WTC11 (cell line): ENCODE data around the gene TMEM52B. TPM values are rescaled to one million over a fixed set of nuclear protein-coding genes. Genes with fewer than 3 reads are reported as not detected.

Experiments
- ATAC-seq: fragments of 200-7000 bp; cut with Tn5 transposase; 2 replicates; pipeline ENCODE4 v1.10.0; 2021; ENCODE audit warnings: mild to moderate bottlenecking, moderate library complexity
- Bru-seq: library from RNA; stranded (reverse); fragments of 400-500 nt; gene quantifications from one replicate; lab custom pipeline; 2021; lab: Mats Ljungman, UMichigan
- CTCF ChIA-PET: fragments of 300-600 bp; sonication (Branson Sonifier 250); formaldehyde crosslinking; loops from one replicate; lab custom pipeline; 2021; ENCODE audit warnings: antibody characterized with exemption; lab: Charles Lee
- POLR2A ChIA-PET: fragments of 350-600 bp; sonication (Branson Sonifier 250); formaldehyde crosslinking; loops from one replicate; lab custom pipeline; 2021; ENCODE audit warnings: antibody characterized with exemption; lab: Charles Lee
- DNase-seq: peaks from one replicate; pipeline ENCODE4 v3.0.0; 2021; ENCODE audit warnings: low spot score
- H3K27ac Mint-ChIP-seq: 2 replicates; pipeline ENCODE4 v1.8.0; 2021; ENCODE audit warnings: mixed read lengths
- H3K27me3 Mint-ChIP-seq: 2 replicates; pipeline ENCODE4 v1.8.0; 2021; ENCODE audit warnings: low read depth, mild to moderate bottlenecking, moderate library complexity, mixed read lengths
- H3K36me3 Mint-ChIP-seq: 2 replicates; pipeline ENCODE4 v1.8.0; 2021; ENCODE audit warnings: mixed read lengths
- H3K4me1 Mint-ChIP-seq: 2 replicates; pipeline ENCODE4 v1.8.0; 2022; ENCODE audit warnings: mixed read lengths
- H3K4me3 Mint-ChIP-seq: 2 replicates; pipeline ENCODE4 v1.8.0; 2021; ENCODE audit warnings: mild to moderate bottlenecking, moderate library complexity, mixed read lengths
- H3K9me3 Mint-ChIP-seq: 2 replicates; pipeline ENCODE4 v1.8.0; 2021; ENCODE audit warnings: mixed read lengths
- NFATC4 ChIP-seq: fragments of 250-450 bp; sonication (Bioruptor Pico); IDR thresholded peaks from 2 replicates; pipeline ENCODE4 v1.9.0; 2021; ENCODE audit warnings: mild to moderate bottlenecking
- NR3C1 ChIP-seq: sonication (generic); formaldehyde crosslinking; conservative IDR thresholded peaks from 2 replicates; pipeline ENCODE4 v1.8.1; 2023; ENCODE audit warnings: low read depth, mild to moderate bottlenecking, missing genetic modification reagents
- OVOL2 ChIP-seq: fragments of 250-450 bp; sonication (Bioruptor Pico); IDR thresholded peaks from 2 replicates; pipeline ENCODE4 v1.9.0; 2021; ENCODE audit warnings: mild to moderate bottlenecking, borderline replicate concordance
- RORB ChIP-seq: fragments of 250-450 bp; sonication (Bioruptor Pico); IDR thresholded peaks from 2 replicates; pipeline ENCODE4 v1.9.0; 2021; ENCODE audit warnings: mild to moderate bottlenecking
- SP1 ChIP-seq: sonication (generic); formaldehyde crosslinking; conservative IDR thresholded peaks from 2 replicates; pipeline ENCODE4 v1.8.1; 2022; ENCODE audit warnings: missing genetic modification reagents
- TCF7 ChIP-seq: sonication (generic); formaldehyde crosslinking; IDR thresholded peaks from 2 replicates; pipeline ENCODE4 v1.8.0; 2022; ENCODE audit warnings: mild to moderate bottlenecking, low read depth, missing genetic modification reagents, moderate library complexity
- long read RNA-seq, 3 experiments: library from RNA in 1 of 3; library from capped mRNA in 1 of 3; library from polyadenylated mRNA in 1 of 3; unstranded in 2 of 3; stranded (forward) in 1 of 3; transcript quantifications; one replicate each; pipeline ENCODE4 v2.0.0, GENCODE V29; 2021
- total RNA-seq: library from RNA; stranded (reverse); gene quantifications from 3 replicates; pipeline ENCODE4 v1.2.3, GENCODE V29; 2021
- TF ChIP-seq, protein P1 (sequence below): sonication (generic); formaldehyde crosslinking; conservative IDR thresholded peaks from 2 replicates; pipeline ENCODE4 v1.8.1; 2023; ENCODE audit warnings: mild to moderate bottlenecking, low read depth, missing genetic modification reagents, moderate library complexity
- TF ChIP-seq, protein P2 (sequence below): sonication (generic); formaldehyde crosslinking; IDR thresholded peaks from 2 replicates; pipeline ENCODE4 v1.8.0; 2023; ENCODE audit warnings: missing genetic modification reagents, mild to moderate bottlenecking, borderline replicate concordance
- TF ChIP-seq, protein P3 (sequence below): sonication (generic); formaldehyde crosslinking; IDR thresholded peaks from 2 replicates; pipeline ENCODE4 v1.8.0; 2023; ENCODE audit warnings: mild to moderate bottlenecking, missing genetic modification reagents
- TF ChIP-seq, protein P4 (sequence below): fragments of 200-600 bp; IDR thresholded peaks from 2 replicates; pipeline ENCODE4 v1.8.0; 2022; ENCODE audit warnings: antibody characterized with exemption
- TF ChIP-seq, protein P5 (sequence below): fragments of 250-450 bp; sonication (Bioruptor Pico); IDR thresholded peaks from 2 replicates; pipeline ENCODE4 v1.9.0; 2021; ENCODE audit warnings: mild to moderate bottlenecking
- TF ChIP-seq, protein P6 (sequence below): sonication (generic); formaldehyde crosslinking; IDR thresholded peaks from 2 replicates; pipeline ENCODE4 v1.8.1; 2023; ENCODE audit warnings: mild to moderate bottlenecking, missing genetic modification reagents
- TF ChIP-seq, protein P7 (sequence below): fragments of 250-450 bp; sonication (Bioruptor Pico); IDR thresholded peaks from 2 replicates; pipeline ENCODE4 v1.9.0; 2021; ENCODE audit warnings: moderate library complexity, mild to moderate bottlenecking, inconsistent platforms, borderline replicate concordance

The TMEM52B gene
- total RNA-seq (not detected in 3 replicates), Bru-seq, nascent RNA (not detected)
- long read RNA-seq, experiment 1 = 0 reads
- long read RNA-seq, experiment 2 = 0 reads
- long read RNA-seq, experiment 3 = 0 reads

DNA sequence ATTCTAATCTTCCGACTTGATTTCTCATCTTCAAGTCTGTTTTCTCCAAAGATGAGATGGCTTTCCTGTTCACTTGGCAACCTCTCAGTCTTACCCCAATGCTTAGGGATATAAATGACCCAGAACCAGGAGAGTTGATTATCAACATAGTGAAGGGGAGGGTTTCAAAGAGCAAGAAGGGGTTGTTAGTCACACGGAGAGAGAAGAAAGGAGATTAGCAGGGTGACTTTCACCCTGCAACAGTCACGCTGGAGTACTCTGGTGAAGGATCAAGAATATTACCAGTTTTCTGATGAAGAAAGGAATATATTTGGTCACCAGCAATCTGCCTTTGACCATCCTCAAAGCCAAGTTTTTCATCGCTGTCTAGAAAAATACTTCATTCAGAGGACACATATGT, at the start of gene TMEM52B:
Gene TMEM52B (plus strand): TSS at position 212 of the 400 bp plus-strand sequence. CDS start 543 bp downstream, outside the sequence.
- TF ChIP-seq, protein P1, sequence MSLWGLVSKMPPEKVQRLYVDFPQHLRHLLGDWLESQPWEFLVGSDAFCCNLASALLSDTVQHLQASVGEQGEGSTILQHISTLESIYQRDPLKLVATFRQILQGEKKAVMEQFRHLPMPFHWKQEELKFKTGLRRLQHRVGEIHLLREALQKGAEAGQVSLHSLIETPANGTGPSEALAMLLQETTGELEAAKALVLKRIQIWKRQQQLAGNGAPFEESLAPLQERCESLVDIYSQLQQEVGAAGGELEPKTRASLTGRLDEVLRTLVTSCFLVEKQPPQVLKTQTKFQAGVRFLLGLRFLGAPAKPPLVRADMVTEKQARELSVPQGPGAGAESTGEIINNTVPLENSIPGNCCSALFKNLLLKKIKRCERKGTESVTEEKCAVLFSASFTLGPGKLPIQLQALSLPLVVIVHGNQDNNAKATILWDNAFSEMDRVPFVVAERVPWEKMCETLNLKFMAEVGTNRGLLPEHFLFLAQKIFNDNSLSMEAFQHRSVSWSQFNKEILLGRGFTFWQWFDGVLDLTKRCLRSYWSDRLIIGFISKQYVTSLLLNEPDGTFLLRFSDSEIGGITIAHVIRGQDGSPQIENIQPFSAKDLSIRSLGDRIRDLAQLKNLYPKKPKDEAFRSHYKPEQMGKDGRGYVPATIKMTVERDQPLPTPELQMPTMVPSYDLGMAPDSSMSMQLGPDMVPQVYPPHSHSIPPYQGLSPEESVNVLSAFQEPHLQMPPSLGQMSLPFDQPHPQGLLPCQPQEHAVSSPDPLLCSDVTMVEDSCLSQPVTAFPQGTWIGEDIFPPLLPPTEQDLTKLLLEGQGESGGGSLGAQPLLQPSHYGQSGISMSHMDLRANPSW (CRISPR knock-in tag) = no peak
- no peak for TF ChIP-seq OVOL2 (CRISPR knock-in tag)
- no peak for TF ChIP-seq NR3C1 (CRISPR knock-in tag)
- TF ChIP-seq, protein P2, sequence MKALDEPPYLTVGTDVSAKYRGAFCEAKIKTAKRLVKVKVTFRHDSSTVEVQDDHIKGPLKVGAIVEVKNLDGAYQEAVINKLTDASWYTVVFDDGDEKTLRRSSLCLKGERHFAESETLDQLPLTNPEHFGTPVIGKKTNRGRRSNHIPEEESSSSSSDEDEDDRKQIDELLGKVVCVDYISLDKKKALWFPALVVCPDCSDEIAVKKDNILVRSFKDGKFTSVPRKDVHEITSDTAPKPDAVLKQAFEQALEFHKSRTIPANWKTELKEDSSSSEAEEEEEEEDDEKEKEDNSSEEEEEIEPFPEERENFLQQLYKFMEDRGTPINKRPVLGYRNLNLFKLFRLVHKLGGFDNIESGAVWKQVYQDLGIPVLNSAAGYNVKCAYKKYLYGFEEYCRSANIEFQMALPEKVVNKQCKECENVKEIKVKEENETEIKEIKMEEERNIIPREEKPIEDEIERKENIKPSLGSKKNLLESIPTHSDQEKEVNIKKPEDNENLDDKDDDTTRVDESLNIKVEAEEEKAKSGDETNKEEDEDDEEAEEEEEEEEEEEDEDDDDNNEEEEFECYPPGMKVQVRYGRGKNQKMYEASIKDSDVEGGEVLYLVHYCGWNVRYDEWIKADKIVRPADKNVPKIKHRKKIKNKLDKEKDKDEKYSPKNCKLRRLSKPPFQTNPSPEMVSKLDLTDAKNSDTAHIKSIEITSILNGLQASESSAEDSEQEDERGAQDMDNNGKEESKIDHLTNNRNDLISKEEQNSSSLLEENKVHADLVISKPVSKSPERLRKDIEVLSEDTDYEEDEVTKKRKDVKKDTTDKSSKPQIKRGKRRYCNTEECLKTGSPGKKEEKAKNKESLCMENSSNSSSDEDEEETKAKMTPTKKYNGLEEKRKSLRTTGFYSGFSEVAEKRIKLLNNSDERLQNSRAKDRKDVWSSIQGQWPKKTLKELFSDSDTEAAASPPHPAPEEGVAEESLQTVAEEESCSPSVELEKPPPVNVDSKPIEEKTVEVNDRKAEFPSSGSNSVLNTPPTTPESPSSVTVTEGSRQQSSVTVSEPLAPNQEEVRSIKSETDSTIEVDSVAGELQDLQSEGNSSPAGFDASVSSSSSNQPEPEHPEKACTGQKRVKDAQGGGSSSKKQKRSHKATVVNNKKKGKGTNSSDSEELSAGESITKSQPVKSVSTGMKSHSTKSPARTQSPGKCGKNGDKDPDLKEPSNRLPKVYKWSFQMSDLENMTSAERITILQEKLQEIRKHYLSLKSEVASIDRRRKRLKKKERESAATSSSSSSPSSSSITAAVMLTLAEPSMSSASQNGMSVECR (CRISPR knock-in tag) = no peak
- no peak for TF ChIP-seq RORB (CRISPR knock-in tag)
- no peak for TF ChIP-seq NFATC4
- no peak within 1 kb of the TSS for H3K4me3 Mint-ChIP-seq
- DNase-seq (no peak), ATAC-seq (no peak)
- ChIA-PET CTCF (no interaction called here), POLR2A (no interaction called here)
- no peaks in the 10 kb centered on the region for H3K36me3 Mint-ChIP-seq
- H3K27me3 Mint-ChIP-seq = no peaks in the 10 kb centered on the region
- no peaks in the 10 kb centered on the region for H3K9me3 Mint-ChIP-seq
- H3K4me1 Mint-ChIP-seq = peaks cover 11% of the 10 kb centered on the region
- H3K27ac Mint-ChIP-seq = no peak within 1 kb of the TSS

DNA sequence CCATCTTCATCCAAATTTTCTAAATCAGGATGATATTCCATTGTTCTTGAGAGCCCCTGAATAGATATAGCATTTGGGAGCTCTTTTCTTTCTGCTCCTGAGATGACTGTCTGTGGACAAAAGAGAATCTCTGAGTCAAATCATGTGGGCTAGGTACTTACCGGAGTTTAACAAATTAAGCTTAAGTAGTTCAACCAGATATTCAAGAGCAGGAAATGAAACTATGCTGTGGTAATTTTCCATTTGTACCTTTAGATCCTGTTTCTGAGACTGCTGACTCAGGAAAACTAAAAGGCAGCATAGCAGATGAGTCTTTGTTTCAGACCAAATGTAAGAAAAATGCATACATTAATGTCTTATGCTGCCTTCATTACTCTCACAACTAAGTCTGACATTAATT, 48.8 kb upstream of the TMEM52B start, which contains the start of gene CLEC7A:
Gene CLEC7A (minus strand): TSS at position 158 of the 400 bp plus-strand sequence. CDS start 117 bp downstream, at position 41.
- H3K4me1 Mint-ChIP-seq = peaks cover 64% of the 10 kb centered on the region
- H3K9me3 Mint-ChIP-seq = no peaks in the 10 kb centered on the region
- ChIA-PET CTCF (interaction anchor here (1.8 to 1.9 kb wide), 2 partner anchors 10 to 120 kb away, joined by 5 read pairs; no protein-coding TSS in a partner anchor), POLR2A (no interaction called here)
- DNase-seq (no peak), ATAC-seq (no peak)
- 0 out of 2 replicates have a peak within 1 kb of the TSS, but pooled peaks have one; percentile 1 for H3K4me3 Mint-ChIP-seq
- H3K27ac Mint-ChIP-seq = peak within 1 kb of the TSS; percentile 67
- no peaks in the 10 kb centered on the region for H3K36me3 Mint-ChIP-seq
- no peaks in the 10 kb centered on the region for H3K27me3 Mint-ChIP-seq
- TF ChIP-seq TCF7 (CRISPR knock-in tag) (no peak), SP1 (CRISPR knock-in tag) (no peak)
- TF ChIP-seq, protein P3, sequence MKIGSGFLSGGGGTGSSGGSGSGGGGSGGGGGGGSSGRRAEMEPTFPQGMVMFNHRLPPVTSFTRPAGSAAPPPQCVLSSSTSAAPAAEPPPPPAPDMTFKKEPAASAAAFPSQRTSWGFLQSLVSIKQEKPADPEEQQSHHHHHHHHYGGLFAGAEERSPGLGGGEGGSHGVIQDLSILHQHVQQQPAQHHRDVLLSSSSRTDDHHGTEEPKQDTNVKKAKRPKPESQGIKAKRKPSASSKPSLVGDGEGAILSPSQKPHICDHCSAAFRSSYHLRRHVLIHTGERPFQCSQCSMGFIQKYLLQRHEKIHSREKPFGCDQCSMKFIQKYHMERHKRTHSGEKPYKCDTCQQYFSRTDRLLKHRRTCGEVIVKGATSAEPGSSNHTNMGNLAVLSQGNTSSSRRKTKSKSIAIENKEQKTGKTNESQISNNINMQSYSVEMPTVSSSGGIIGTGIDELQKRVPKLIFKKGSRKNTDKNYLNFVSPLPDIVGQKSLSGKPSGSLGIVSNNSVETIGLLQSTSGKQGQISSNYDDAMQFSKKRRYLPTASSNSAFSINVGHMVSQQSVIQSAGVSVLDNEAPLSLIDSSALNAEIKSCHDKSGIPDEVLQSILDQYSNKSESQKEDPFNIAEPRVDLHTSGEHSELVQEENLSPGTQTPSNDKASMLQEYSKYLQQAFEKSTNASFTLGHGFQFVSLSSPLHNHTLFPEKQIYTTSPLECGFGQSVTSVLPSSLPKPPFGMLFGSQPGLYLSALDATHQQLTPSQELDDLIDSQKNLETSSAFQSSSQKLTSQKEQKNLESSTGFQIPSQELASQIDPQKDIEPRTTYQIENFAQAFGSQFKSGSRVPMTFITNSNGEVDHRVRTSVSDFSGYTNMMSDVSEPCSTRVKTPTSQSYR (CRISPR knock-in tag) = no peak
- TF ChIP-seq, protein P4, sequence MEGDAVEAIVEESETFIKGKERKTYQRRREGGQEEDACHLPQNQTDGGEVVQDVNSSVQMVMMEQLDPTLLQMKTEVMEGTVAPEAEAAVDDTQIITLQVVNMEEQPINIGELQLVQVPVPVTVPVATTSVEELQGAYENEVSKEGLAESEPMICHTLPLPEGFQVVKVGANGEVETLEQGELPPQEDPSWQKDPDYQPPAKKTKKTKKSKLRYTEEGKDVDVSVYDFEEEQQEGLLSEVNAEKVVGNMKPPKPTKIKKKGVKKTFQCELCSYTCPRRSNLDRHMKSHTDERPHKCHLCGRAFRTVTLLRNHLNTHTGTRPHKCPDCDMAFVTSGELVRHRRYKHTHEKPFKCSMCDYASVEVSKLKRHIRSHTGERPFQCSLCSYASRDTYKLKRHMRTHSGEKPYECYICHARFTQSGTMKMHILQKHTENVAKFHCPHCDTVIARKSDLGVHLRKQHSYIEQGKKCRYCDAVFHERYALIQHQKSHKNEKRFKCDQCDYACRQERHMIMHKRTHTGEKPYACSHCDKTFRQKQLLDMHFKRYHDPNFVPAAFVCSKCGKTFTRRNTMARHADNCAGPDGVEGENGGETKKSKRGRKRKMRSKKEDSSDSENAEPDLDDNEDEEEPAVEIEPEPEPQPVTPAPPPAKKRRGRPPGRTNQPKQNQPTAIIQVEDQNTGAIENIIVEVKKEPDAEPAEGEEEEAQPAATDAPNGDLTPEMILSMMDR = no peak
- TF ChIP-seq, protein P5, sequence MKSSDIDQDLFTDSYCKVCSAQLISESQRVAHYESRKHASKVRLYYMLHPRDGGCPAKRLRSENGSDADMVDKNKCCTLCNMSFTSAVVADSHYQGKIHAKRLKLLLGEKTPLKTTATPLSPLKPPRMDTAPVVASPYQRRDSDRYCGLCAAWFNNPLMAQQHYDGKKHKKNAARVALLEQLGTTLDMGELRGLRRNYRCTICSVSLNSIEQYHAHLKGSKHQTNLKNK (CRISPR knock-in tag) = no peak
- TF ChIP-seq, protein P2 (CRISPR knock-in tag) = no peak
- TF ChIP-seq, protein P6, sequence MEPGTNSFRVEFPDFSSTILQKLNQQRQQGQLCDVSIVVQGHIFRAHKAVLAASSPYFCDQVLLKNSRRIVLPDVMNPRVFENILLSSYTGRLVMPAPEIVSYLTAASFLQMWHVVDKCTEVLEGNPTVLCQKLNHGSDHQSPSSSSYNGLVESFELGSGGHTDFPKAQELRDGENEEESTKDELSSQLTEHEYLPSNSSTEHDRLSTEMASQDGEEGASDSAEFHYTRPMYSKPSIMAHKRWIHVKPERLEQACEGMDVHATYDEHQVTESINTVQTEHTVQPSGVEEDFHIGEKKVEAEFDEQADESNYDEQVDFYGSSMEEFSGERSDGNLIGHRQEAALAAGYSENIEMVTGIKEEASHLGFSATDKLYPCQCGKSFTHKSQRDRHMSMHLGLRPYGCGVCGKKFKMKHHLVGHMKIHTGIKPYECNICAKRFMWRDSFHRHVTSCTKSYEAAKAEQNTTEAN (CRISPR knock-in tag) = no peak
- TF ChIP-seq, protein P7, sequence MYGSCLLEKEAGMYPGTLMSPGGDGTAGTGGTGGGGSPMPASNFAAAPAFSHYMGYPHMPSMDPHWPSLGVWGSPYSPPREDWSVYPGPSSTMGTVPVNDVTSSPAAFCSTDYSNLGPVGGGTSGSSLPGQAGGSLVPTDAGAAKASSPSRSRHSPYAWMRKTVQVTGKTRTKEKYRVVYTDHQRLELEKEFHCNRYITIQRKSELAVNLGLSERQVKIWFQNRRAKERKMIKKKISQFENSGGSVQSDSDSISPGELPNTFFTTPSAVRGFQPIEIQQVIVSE = no peak
